ENCODE measurements around the gene MRPL36. TPM values are rescaled to one million over a fixed set of nuclear protein-coding genes. Genes with fewer than 3 reads are reported as not detected.

The MRPL36 gene
- total and polyA plus RNA-seq, 2 of the 4 experiments (the other 2 are of a cell fraction): 85.9 to 103 TPM

DNA sequence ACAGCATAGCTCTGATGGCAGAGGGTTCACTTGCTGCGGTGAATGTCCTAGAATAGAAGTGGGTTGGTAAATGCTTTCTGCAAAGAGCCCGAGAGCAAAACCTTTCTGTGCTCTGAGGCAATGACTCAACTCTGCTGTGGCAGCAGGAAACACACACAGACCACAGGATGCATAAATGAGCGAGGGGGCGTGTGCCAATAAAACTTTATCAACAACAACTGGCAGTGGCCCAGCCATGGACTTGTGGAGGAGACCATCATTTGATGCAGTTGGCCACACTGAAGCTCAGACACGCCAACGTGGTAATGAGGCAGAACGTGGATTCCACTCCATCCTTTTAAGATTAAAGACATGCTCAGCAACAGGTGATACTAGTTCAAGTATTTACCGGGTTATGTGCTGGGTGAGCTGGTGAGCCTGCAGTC is 6.8 kb downstream of the MRPL36 start:
- dilution Hi-C loops (cut with HindIII; ENCODE audit: low sequenced_read_pairs, unreplicated experiment): no loop called here
- H2BK120ac ChIP-seq (ENCODE audit: low read depth, low read length): peak overlapping the region; percentile 96
- WGBS, 2 experiments (ENCODE audit: extremely low coverage in 2 of 2, insufficient read length in 1 of 2): 56% methylated on average over 2 of the region's 8 CpGs; no CpG with 5 or more reads in 1 of the 2 experiments
- POLR2A ChIA-PET (ENCODE audit: unreplicated experiment): no interaction called here
- H4K8ac ChIP-seq (ENCODE audit: low read depth in 2 of 2, low read length in 2 of 2): peak overlapping the region; percentile 39 to 52; a peak in 3 of 4 replicates
- CTCF ChIA-PET: interaction anchor here (1.2 kb wide), 1 partner anchor 30 kb away, joined by 3 read pairs; no protein-coding TSS in a partner anchor
- in situ Hi-C loops (cut with MboI; ENCODE audit: low sequenced_read_pairs): loop anchor here (25.0 kb wide), 1 partner anchor 831 kb away; no protein-coding TSS in a partner anchor
- peak overlapping the region; percentile 35 for H4K91ac ChIP-seq (ENCODE audit: insufficient read depth, low read depth, low read length)
- peak overlapping the region; percentile 34 for H3K4ac ChIP-seq (ENCODE audit: low read depth, low read length)
- H3K23ac ChIP-seq (ENCODE audit: low read depth, low read length): 0 out of 2 replicates have a peak overlapping the region, but pooled peaks have one; percentile 1
- peak overlapping the region; percentile 0 for H2AFZ ChIP-seq (replicated peaks; ENCODE audit: low read length, poor library complexity)
- peak overlapping the region; percentile 41; the same call in 1 of the 2 replicates for H4K5ac ChIP-seq (ENCODE audit: low read depth, low read length)
- intact Hi-C loops (cut with micrococcal nuclease): no loop called here
- no peak overlapping the region for H3K9ac ChIP-seq (ENCODE audit: low read depth, low read length)
- H2BK5ac ChIP-seq (ENCODE audit: low read depth, low read length, poor library complexity, severe bottlenecking): peak overlapping the region; percentile 99
- no peaks in the 10 kb centered on the region for H3K27me3 ChIP-seq (ENCODE audit: control insufficient read depth, insufficient read depth, low read length)
- 0 out of 3 replicates have a peak overlapping the region, but pooled peaks have one; percentile 4 for H2BK15ac ChIP-seq (ENCODE audit: low read depth, low read length)
- H3K36me3 ChIP-seq (ENCODE audit: control insufficient read depth, insufficient read depth, low read length): peaks cover 22% of the 10 kb centered on the region
- TF ChIP-seq, protein P1, sequence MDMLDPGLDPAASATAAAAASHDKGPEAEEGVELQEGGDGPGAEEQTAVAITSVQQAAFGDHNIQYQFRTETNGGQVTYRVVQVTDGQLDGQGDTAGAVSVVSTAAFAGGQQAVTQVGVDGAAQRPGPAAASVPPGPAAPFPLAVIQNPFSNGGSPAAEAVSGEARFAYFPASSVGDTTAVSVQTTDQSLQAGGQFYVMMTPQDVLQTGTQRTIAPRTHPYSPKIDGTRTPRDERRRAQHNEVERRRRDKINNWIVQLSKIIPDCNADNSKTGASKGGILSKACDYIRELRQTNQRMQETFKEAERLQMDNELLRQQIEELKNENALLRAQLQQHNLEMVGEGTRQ (IDR thresholded peaks at IDR 0.05; ENCODE audit: low read depth, low read length): no peak
- TF ChIP-seq MAZ (IDR thresholded peaks at IDR 0.05; ENCODE audit: borderline replicate concordance, low read depth, low read length): peak; percentile 68; the same call in 1 of the 2 replicates
- TF ChIP-seq SMC3 (IDR thresholded peaks at IDR 0.05; ENCODE audit: low read depth, low read length): no peak
- no peak for TF ChIP-seq RAD21 (IDR thresholded peaks at IDR 0.05; ENCODE audit: low read length)
- TF ChIP-seq CEBPB (IDR thresholded peaks at IDR 0.05; ENCODE audit: low read depth, low read length): peak; percentile 55; the same call in 1 of the 2 replicates
- TF ChIP-seq FOS (IDR thresholded peaks at IDR 0.05; ENCODE audit: low read depth, low read length): peak; percentile 35; the same call in 1 of the 2 replicates
- TF ChIP-seq MAFK (IDR thresholded peaks at IDR 0.05; ENCODE audit: low read depth, low read length): peak; percentile 47; the same call in 1 of the 2 replicates
- peaks cover 26% of the 10 kb centered on the region for H3K4me1 ChIP-seq (ENCODE audit: control insufficient read depth, insufficient read depth, low read length)
- no peak overlapping the region for H3K4me2 ChIP-seq (ENCODE audit: low read depth, low read length)
- H2AK9ac ChIP-seq (replicated peaks; ENCODE audit: low read depth, low read length, poor library complexity): no peak overlapping the region
- H3K56ac ChIP-seq (ENCODE audit: extremely low read depth, insufficient read depth, low read length): no peak overlapping the region
- peak overlapping the region; percentile 30; the same call in 1 of the 2 replicates for H2BK20ac ChIP-seq (ENCODE audit: low read depth, low read length)
- peaks cover 12% of the 10 kb centered on the region for H3K9me1 ChIP-seq (ENCODE audit: insufficient read depth, low read length)
- peak overlapping the region; percentile 67; the same call in 1 of the 2 replicates for H3K18ac ChIP-seq (ENCODE audit: low read depth, low read length)
- peak; percentile 25 for ATAC-seq (ENCODE audit: low read depth)
- BruUV-seq (replicated peaks): no TSS peak
- peak overlapping the region; percentile 18 for H3K27ac ChIP-seq (ENCODE audit: insufficient read depth, low read length)
- no peaks in the 10 kb centered on the region for H3K9me3 ChIP-seq (ENCODE audit: control insufficient read depth, insufficient read depth, low read length)
- H3K14ac ChIP-seq (replicated peaks; ENCODE audit: low read depth, low read length): no peak overlapping the region
- peaks cover 9 to 54% of the 10 kb centered on the region in 2 experiments; a peak in 3 of 4 replicates for H3K79me1 ChIP-seq (ENCODE audit: low read depth in 1 of 2, low read length in 2 of 2)
- no peaks in the 10 kb centered on the region for H4K20me1 ChIP-seq (ENCODE audit: insufficient read depth, low read length)
- no peak overlapping the region for H3K4me3 ChIP-seq (ENCODE audit: insufficient read depth, low read depth, low read length)
- DNase-seq: peak; percentile 92
- H2AK5ac ChIP-seq (ENCODE audit: low read depth, low read length): peak overlapping the region; percentile 81

Measured in IMR-90 (cell line).